IMR-90 (cell line): ENCODE measurements around the gene QKI. TPM values are rescaled to one million over a fixed set of nuclear protein-coding genes. Genes with fewer than 3 reads are reported as not detected.

Experiments
- ATAC-seq: fragments of 200-7000 bp; cut with Tn5 transposase; 2 replicates; pipeline ENCODE4 v1.9.1; 2020; ENCODE audit warnings: low read depth, mild to moderate bottlenecking, moderate library complexity
- BruUV-seq: library from RNA; stranded (reverse); fragments of 400-500 nt; replicated peaks from 2 replicates; lab custom pipeline; 2021; lab: Mats Ljungman, UMichigan
- CTCF ChIA-PET: fragments of 300-600 bp; formaldehyde crosslinking; extraction: SDS; loops from one replicate; lab custom pipeline; 2021; ENCODE audit warnings: antibody characterized with exemption; lab: Yijun Ruan, JAX
- POLR2A ChIA-PET: fragments of 300-600 bp; sonication (Branson Sonifier 250); formaldehyde crosslinking; loops from one replicate; lab custom pipeline; 2022; ENCODE audit warnings: antibody characterized with exemption; ENCODE audit not compliant: unreplicated experiment; lab: Charles Lee
- DNase-seq: peaks from one replicate; pipeline ENCODE4 v3.0.0; 2013
- H2AFZ ChIP-seq: replicated peaks from 2 replicates; pipeline ENCODE3; 2013; ENCODE audit warnings: low read length, mild to moderate bottlenecking; ENCODE audit not compliant: poor library complexity
- H2AK5ac ChIP-seq: 2 replicates; pipeline ENCODE4 v1.6.1; 2013; ENCODE audit warnings: low read depth, low read length, inconsistent platforms
- H2AK9ac ChIP-seq: replicated peaks from 2 replicates; pipeline ENCODE3; 2013; ENCODE audit warnings: mild to moderate bottlenecking, low read depth, low read length, moderate library complexity; ENCODE audit not compliant: poor library complexity
- H2BK120ac ChIP-seq: 2 replicates; pipeline ENCODE4 v1.6.1; 2013; ENCODE audit warnings: low read depth, low read length, inconsistent platforms
- H2BK15ac ChIP-seq: 3 replicates; pipeline ENCODE4 v1.6.1; 2013; ENCODE audit warnings: low read depth, low read length, inconsistent platforms
- H2BK20ac ChIP-seq: 2 replicates; pipeline ENCODE4 v1.6.1; 2013; ENCODE audit warnings: low read depth, mild to moderate bottlenecking, inconsistent platforms, low read length, moderate library complexity
- H2BK5ac ChIP-seq: 2 replicates; pipeline ENCODE4 v1.6.1; 2013; ENCODE audit warnings: mild to moderate bottlenecking, low read depth, low read length, inconsistent platforms; ENCODE audit not compliant: poor library complexity, severe bottlenecking
- H3K14ac ChIP-seq: replicated peaks from 2 replicates; pipeline ENCODE4 v1.6.1; 2013; ENCODE audit warnings: low read depth, low read length, inconsistent platforms
- H3K18ac ChIP-seq: 2 replicates; pipeline ENCODE4 v1.6.1; 2013; ENCODE audit warnings: low read depth, low read length, control low read depth
- H3K23ac ChIP-seq: 2 replicates; pipeline ENCODE4 v1.6.1; 2013; ENCODE audit warnings: low read depth, low read length, inconsistent platforms
- H3K27ac ChIP-seq: 2 replicates; pipeline ENCODE4 v1.5.1; 2013; ENCODE audit warnings: mild to moderate bottlenecking, control low read depth, low read length; ENCODE audit not compliant: insufficient read depth
- H3K27me3 ChIP-seq: 2 replicates; pipeline ENCODE4 v1.6.1; 2013; ENCODE audit warnings: low read length; ENCODE audit not compliant: control insufficient read depth, insufficient read depth
- H3K36me3 ChIP-seq: 2 replicates; pipeline ENCODE4 v1.6.1; 2013; ENCODE audit warnings: low read length, mixed read lengths; ENCODE audit not compliant: control insufficient read depth, insufficient read depth
- H3K4ac ChIP-seq: 2 replicates; pipeline ENCODE4 v1.6.1; 2013; ENCODE audit warnings: low read depth, low read length, inconsistent platforms
- H3K4me1 ChIP-seq: 2 replicates; pipeline ENCODE4 v1.6.1; 2013; ENCODE audit warnings: low read length, mixed read lengths; ENCODE audit not compliant: control insufficient read depth, insufficient read depth
- H3K4me2 ChIP-seq: 2 replicates; pipeline ENCODE4 v1.6.1; 2013; ENCODE audit warnings: low read depth, mild to moderate bottlenecking, control low read depth, low read length, moderate library complexity
- H3K4me3 ChIP-seq: 2 replicates; pipeline ENCODE4 v1.5.1; 2013; ENCODE audit warnings: low read depth, mild to moderate bottlenecking, control low read depth, low read length, moderate library complexity; ENCODE audit not compliant: insufficient read depth
- H3K56ac ChIP-seq: 2 replicates; pipeline ENCODE4 v1.6.1; 2013; ENCODE audit warnings: low read length, inconsistent platforms; ENCODE audit not compliant: insufficient read depth; ENCODE audit errors: extremely low read depth
- H3K79me1 ChIP-seq, 2 experiments: 2 replicates each; pipeline ENCODE4 v1.6.1; 2013; ENCODE audit warnings: low read length in 2 of 2, inconsistent platforms in 1 of 2, low read depth in 1 of 2
- H3K9ac ChIP-seq: 2 replicates; pipeline ENCODE4 v1.6.1; 2013; ENCODE audit warnings: low read depth, low read length, control low read depth
- H3K9me1 ChIP-seq: 2 replicates; pipeline ENCODE4 v1.6.1; 2013; ENCODE audit warnings: low read length, inconsistent platforms; ENCODE audit not compliant: insufficient read depth
- H3K9me3 ChIP-seq: 2 replicates; pipeline ENCODE4 v1.6.1; 2013; ENCODE audit warnings: low read length; ENCODE audit not compliant: control insufficient read depth, insufficient read depth
- H4K20me1 ChIP-seq: 2 replicates; pipeline ENCODE4 v1.6.1; 2013; ENCODE audit warnings: low read length, inconsistent platforms; ENCODE audit not compliant: insufficient read depth
- H4K5ac ChIP-seq: 2 replicates; pipeline ENCODE4 v1.6.1; 2013; ENCODE audit warnings: mild to moderate bottlenecking, low read depth, low read length, control low read depth
- H4K8ac ChIP-seq, 2 experiments: 2 replicates each; pipeline ENCODE4 v1.6.1; 2013; ENCODE audit warnings: low read depth in 2 of 2, low read length in 2 of 2, control low read depth in 1 of 2, inconsistent platforms in 1 of 2
- H4K91ac ChIP-seq: 2 replicates; pipeline ENCODE4 v1.6.1; 2013; ENCODE audit warnings: low read depth, low read length, inconsistent platforms; ENCODE audit not compliant: insufficient read depth
- BHLHE40 ChIP-seq: fragments of 150-350 bp; IDR thresholded peaks from 2 replicates; pipeline ENCODE4 v1.6.1; 2016; ENCODE audit warnings: mild to moderate bottlenecking, low read depth, low read length
- FOS ChIP-seq: fragments of 150-350 bp; IDR thresholded peaks from 2 replicates; pipeline ENCODE4 v1.6.1; 2016; ENCODE audit warnings: low read depth, low read length
- MAFK ChIP-seq: IDR thresholded peaks from 2 replicates; pipeline ENCODE4 v1.6.1; 2012; ENCODE audit warnings: low read depth, low read length, improper control_type of control experiment
- MAZ ChIP-seq: IDR thresholded peaks from 2 replicates; pipeline ENCODE4 v1.6.1; 2012; ENCODE audit warnings: low read depth, mild to moderate bottlenecking, low read length, improper control_type of control experiment, moderate library complexity, borderline replicate concordance
- MXI1 ChIP-seq: IDR thresholded peaks from 2 replicates; pipeline ENCODE4 v1.6.1; 2012; ENCODE audit warnings: low read depth, mild to moderate bottlenecking, low read length, moderate library complexity, borderline replicate concordance
- RFX5 ChIP-seq: IDR thresholded peaks from 2 replicates; pipeline ENCODE4 v1.8.0; 2012; ENCODE audit warnings: low read depth, mild to moderate bottlenecking, low read length, moderate library complexity
- SMC3 ChIP-seq: fragments of 150-350 bp; IDR thresholded peaks from 2 replicates; pipeline ENCODE4 v1.6.1; 2016; ENCODE audit warnings: low read depth, mild to moderate bottlenecking, antibody characterized with exemption, low read length, moderate library complexity
- WGBS, 2 experiments: methylation state at CpG; one replicate each; pipeline versions ENCODE4 v1.1.5 to v1.1.7; 2013; ENCODE audit warnings: missing lambda C conversion rate in 2 of 2; ENCODE audit not compliant: insufficient read length in 1 of 2; ENCODE audit errors: extremely low coverage in 2 of 2; 5-methylcytosine and 5-hydroxymethylcytosine counted together
- dilution Hi-C: fragments of 300-500 bp; cut with HindIII; formaldehyde crosslinking; loops from one replicate; pipeline ENCODE4 v1.14.3; 2018; ENCODE audit warnings: low sequenced_read_pairs; ENCODE audit not compliant: unreplicated experiment
- in situ Hi-C: fragments of 300-500 bp; cut with MboI; formaldehyde crosslinking; loops from 3 replicates; pipeline ENCODE4 v1.14.3; 2019; ENCODE audit warnings: low sequenced_read_pairs, inconsistent platforms, mixed read lengths
- intact Hi-C: fragments of 100-400 bp; cut with micrococcal nuclease; formaldehyde crosslinking; loops from 2 replicates; pipeline ENCODE4 v1.10.0; 2022
- polyA plus RNA-seq, 3 experiments: library from polyadenylated mRNA; depleted of rRNA; stranded (reverse); fragments of >200 nt; gene quantifications; 2 replicates each; pipeline ENCODE4 v1.2.3, GENCODE V29; 2012; ENCODE audit warnings: low replicate concordance in 1 of 3
- total RNA-seq: library from RNA; depleted of rRNA; stranded (reverse); fragments of >200 nt; gene quantifications from 2 replicates; pipeline ENCODE4 v1.2.3, GENCODE V29; 2012

QKI gene
- total and polyA plus RNA-seq, 2 of the 4 experiments (the other 2 are of a cell fraction), result 112 to 232 TPM

DNA sequence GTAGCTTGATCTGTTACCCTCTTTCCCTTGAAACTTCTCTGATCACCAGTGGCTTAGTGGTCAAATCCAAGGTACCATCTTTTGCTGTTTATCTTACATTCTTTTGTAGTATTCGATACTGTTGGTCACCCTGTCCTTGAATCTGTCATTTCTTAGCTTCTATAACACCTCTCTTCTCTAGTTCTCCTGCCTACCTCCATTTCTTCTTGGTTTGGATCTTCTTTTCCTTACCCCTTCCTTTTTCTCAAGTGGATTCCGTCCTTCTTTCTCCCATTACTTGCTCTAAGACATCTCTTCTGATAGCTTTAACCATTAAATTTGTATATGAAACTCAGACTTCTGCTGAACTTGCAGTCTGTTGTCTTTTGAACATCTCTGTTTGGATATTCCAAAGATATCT, 39.9 kb downstream of the QKI start:
- H3K23ac ChIP-seq, result no peak overlapping the region
- no peak overlapping the region for H3K18ac ChIP-seq
- no peaks in the 10 kb centered on the region for H3K27me3 ChIP-seq
- peaks cover 13% of the 10 kb centered on the region for H3K4me1 ChIP-seq
- no peak overlapping the region for H2BK120ac ChIP-seq
- H2BK5ac ChIP-seq, result no peak overlapping the region
- no peak overlapping the region for H2AFZ ChIP-seq
- no peak overlapping the region for H3K9ac ChIP-seq
- no peak overlapping the region for H3K14ac ChIP-seq
- H3K4me3 ChIP-seq, result no peak overlapping the region
- no peak overlapping the region for H4K91ac ChIP-seq
- H2AK9ac ChIP-seq, result no peak overlapping the region
- intact Hi-C loops (no loop called here), dilution Hi-C loops (no loop called here), in situ Hi-C loops (no loop called here)
- H4K8ac ChIP-seq, result no peak overlapping the region
- WGBS, 2 experiments, result no CpG with 5 or more reads among the region's 2 CpGs
- peaks cover 68% of the 10 kb centered on the region for H4K20me1 ChIP-seq
- TF ChIP-seq FOS (no peak), MXI1 (no peak), MAZ (no peak), MAFK (no peak), RFX5 (no peak), SMC3 (no peak), BHLHE40 (no peak)
- H2BK20ac ChIP-seq, result no peak overlapping the region
- POLR2A ChIA-PET, result no interaction called here
- no peak for ATAC-seq
- peaks cover 18 to 48% of the 10 kb centered on the region in 2 experiments for H3K79me1 ChIP-seq
- no TSS peak for BruUV-seq
- CTCF ChIA-PET, result interaction anchor here (1.1 kb wide), 1 partner anchor 9 kb away, joined by 3 read pairs; no protein-coding TSS in a partner anchor
- peaks cover 10% of the 10 kb centered on the region for H3K9me1 ChIP-seq
- H3K9me3 ChIP-seq, result no peaks in the 10 kb centered on the region; the same call in 1 of the 2 replicates
- no peak overlapping the region for H3K27ac ChIP-seq
- no peak overlapping the region for H3K4me2 ChIP-seq
- no peak for DNase-seq
- peaks cover 1% of the 10 kb centered on the region; the same call in 1 of the 2 replicates for H3K36me3 ChIP-seq
- no peak overlapping the region for H3K56ac ChIP-seq
- H2AK5ac ChIP-seq, result no peak overlapping the region
- H2BK15ac ChIP-seq, result no peak overlapping the region
- no peak overlapping the region for H3K4ac ChIP-seq
- H4K5ac ChIP-seq, result no peak overlapping the region
